HEK293T (cell line): ENCODE data around the gene METAP1D.

Experiments used
- CTCF ChIA-PET: fragments of 350-600 bp; formaldehyde crosslinking; extraction: SDS; loops from one replicate; lab custom pipeline; 2021; ENCODE audit warnings: antibody characterized with exemption, inconsistent platforms; lab: Yijun Ruan, JAX
- POLR2A ChIA-PET: fragments of 350-600 bp; formaldehyde crosslinking; extraction: SDS; loops from one replicate; lab custom pipeline; 2020; ENCODE audit warnings: antibody characterized with exemption, inconsistent platforms; lab: Yijun Ruan, JAX
- DNase-seq: peaks from one replicate; pipeline ENCODE4 v3.0.0; 2012; ENCODE audit warnings: mixed read lengths; ENCODE audit errors: extremely low spot score
- ARNT ChIP-seq: fragments of 450-650 bp; IDR thresholded peaks from 2 replicates; pipeline ENCODE4 v1.6.1; 2017; ENCODE audit warnings: mild to moderate bottlenecking
- BHLHE40 ChIP-seq: fragments of 450-650 bp; IDR thresholded peaks from 2 replicates; pipeline ENCODE4 v1.6.1; 2016; ENCODE audit warnings: mild to moderate bottlenecking, moderate library complexity, borderline replicate concordance
- CTBP1 ChIP-seq: fragments of 450-650 bp; IDR thresholded peaks from 2 replicates; pipeline ENCODE4 v1.6.1; 2016; ENCODE audit warnings: borderline replicate concordance
- ELF4 ChIP-seq: fragments of 450-650 bp; IDR thresholded peaks from 2 replicates; pipeline ENCODE4 v1.6.1; 2017; ENCODE audit warnings: antibody characterized with exemption
- FOXA1 ChIP-seq: fragments of 450-650 bp; IDR thresholded peaks from 2 replicates; pipeline ENCODE4 v1.6.1; 2016; ENCODE audit warnings: mild to moderate bottlenecking
- FOXK2 ChIP-seq: fragments of 450-650 bp; IDR thresholded peaks from 2 replicates; pipeline ENCODE4 v1.6.1; 2016; ENCODE audit warnings: mild to moderate bottlenecking
- FOXM1 ChIP-seq: fragments of 450-650 bp; IDR thresholded peaks from 2 replicates; pipeline ENCODE4 v1.6.1; 2017; ENCODE audit warnings: mild to moderate bottlenecking, borderline replicate concordance
- HDGF ChIP-seq: fragments of 450-650 bp; IDR thresholded peaks from 2 replicates; pipeline ENCODE4 v1.6.1; 2017; ENCODE audit warnings: antibody characterized with exemption, borderline replicate concordance
- L3MBTL2 ChIP-seq: fragments of 450-650 bp; conservative IDR thresholded peaks from 2 replicates; pipeline ENCODE4 v1.6.1; 2016; ENCODE audit warnings: mild to moderate bottlenecking
- LEF1 ChIP-seq: fragments of 450-650 bp; IDR thresholded peaks from 2 replicates; pipeline ENCODE4 v1.6.1; 2017; ENCODE audit warnings: mild to moderate bottlenecking, borderline replicate concordance
- NFRKB ChIP-seq: fragments of 450-650 bp; IDR thresholded peaks from 2 replicates; pipeline ENCODE4 v1.6.1; 2016; ENCODE audit warnings: mild to moderate bottlenecking, moderate library complexity
- PKNOX1 ChIP-seq: fragments of 450-650 bp; IDR thresholded peaks from 2 replicates; pipeline ENCODE4 v1.6.1; 2016
- SP1 ChIP-seq: fragments of 450-650 bp; IDR thresholded peaks from 2 replicates; pipeline ENCODE4 v1.6.1; 2017
- SUZ12 ChIP-seq: fragments of 450-650 bp; IDR thresholded peaks from 2 replicates; pipeline ENCODE4 v1.6.1; 2016; ENCODE audit warnings: mild to moderate bottlenecking
- TARDBP ChIP-seq: fragments of 450-650 bp; IDR thresholded peaks from 2 replicates; pipeline ENCODE4 v1.6.1; 2016
- ZNF384 ChIP-seq: fragments of 450-650 bp; IDR thresholded peaks from 2 replicates; pipeline ENCODE4 v1.6.1; 2016

METAP1D gene

GRCh38 chr2:172105471-172106107, 105.8 kb downstream of the METAP1D start:
- CTCF ChIA-PET, result interaction anchor here (0.7 to 1.5 kb wide), 4 partner anchors 8 to 402 kb away, joined by 3 to 7 read pairs (median 3); no protein-coding TSS in a partner anchor
- POLR2A ChIA-PET, result no interaction called here
- TF ChIP-seq L3MBTL2 (no peak), FOXK2 (no peak), PKNOX1 (no peak), ELF4 (no peak), ZNF384 (no peak), NFRKB (no peak), ARNT (no peak), HDGF (no peak), TARDBP (no peak), SP1 (no peak), BHLHE40 (no peak), CTBP1 (no peak), LEF1 (no peak), FOXA1 (no peak), FOXM1 (no peak), SUZ12 (no peak)
- no peak for DNase-seq

- DNase-seq, result no peak
- TF ChIP-seq BHLHE40, result no peak
- ChIA-PET CTCF (interaction anchor here (1.2 kb wide), 1 partner anchor 21 kb away, joined by 3 read pairs; no protein-coding TSS in a partner anchor), POLR2A (interaction anchor here (0.9 kb wide), 1 partner anchor 11 kb away, joined by 3 read pairs; no protein-coding TSS in a partner anchor)
These were observed 106.6 kb downstream of the METAP1D start for GRCh38 chr2:172106108-172106961.

- no peak for DNase-seq
- TF ChIP-seq FOXK2, result no peak
- no peak for TF ChIP-seq CTBP1
- no peak for TF ChIP-seq HDGF
- ChIA-PET CTCF (no interaction called here), POLR2A (no interaction called here)
These were observed 108.2 kb downstream of the METAP1D start for GRCh38 chr2:172107690-172108586.

- ChIA-PET POLR2A (no interaction called here), CTCF (no interaction called here)
- DNase-seq, result no peak
- no peak for TF ChIP-seq TARDBP
- no peak for TF ChIP-seq ARNT
- TF ChIP-seq BHLHE40, result no peak
- TF ChIP-seq PKNOX1, result no peak
- no peak for TF ChIP-seq L3MBTL2
- no peak for TF ChIP-seq FOXK2
- TF ChIP-seq ELF4, result no peak
- TF ChIP-seq HDGF, result no peak
- TF ChIP-seq FOXA1, result no peak
- no peak for TF ChIP-seq FOXM1
These were observed 108.8 kb downstream of the METAP1D start for GRCh38 chr2:172108587-172108930.

GRCh38 chr2:172109256-172109987, 109.7 kb downstream of the METAP1D start:
- no peak for DNase-seq
- TF ChIP-seq ELF4 (no peak), SP1 (no peak), CTBP1 (no peak), FOXK2 (no peak), NFRKB (no peak), BHLHE40 (no peak), PKNOX1 (no peak), L3MBTL2 (no peak)
- ChIA-PET POLR2A (no interaction called here), CTCF (no interaction called here)
